HCT116 (cell line): ENCODE results near the gene KLHL17. TPM values are rescaled to one million over a fixed set of nuclear protein-coding genes. Genes with fewer than 3 reads are reported as not detected.

Source experiments
- ATAC-seq: fragments of 200-7000 bp; cut with Tn5 transposase; 2 replicates; pipeline ENCODE4 v1.9.1; 2020; ENCODE audit warnings: mild to moderate bottlenecking, moderate library complexity
- BruUV-seq: library from RNA; stranded (reverse); fragments of 400-500 nt; replicated peaks from 2 replicates; lab custom pipeline; 2021; lab: Mats Ljungman, UMichigan
- CTCF ChIA-PET: fragments of 300-600 bp; sonication (Branson Sonifier 250); formaldehyde crosslinking; loops from one replicate; lab custom pipeline; 2021; ENCODE audit warnings: antibody characterized with exemption; lab: Charles Lee
- POLR2A ChIA-PET: fragments of 300-600, 350-600 bp; sonication (Branson Sonifier 250); formaldehyde crosslinking; loops from one replicate; lab custom pipeline; 2021; ENCODE audit warnings: antibody characterized with exemption; lab: Charles Lee
- RAD21 ChIA-PET, 2 experiments: fragments of 300-600 bp; sonication (Branson Sonifier 250); formaldehyde crosslinking; loops; one replicate each; lab custom pipeline; 2023; ENCODE audit warnings: low total read pairs in 2 of 2; ENCODE audit not compliant: uncharacterized antibody in 2 of 2, unreplicated experiment in 2 of 2, low non-redundant PET in 1 of 2; lab: Charles Lee
- DNase-seq: peaks from one replicate; pipeline ENCODE4 v3.0.0-alpha.2; 2010; ENCODE audit warnings: low read depth, low spot score
- H2AFZ ChIP-seq: fragments of 200-600 bp; shearing (Covaris generic), sonication (generic); 2 replicates; pipeline ENCODE4 v1.6.1; 2017; ENCODE audit warnings: low read depth, mixed run types, mixed read lengths, antibody characterized with exemption, low read length; ENCODE audit not compliant: poor library complexity, severe bottlenecking
- H3K27ac ChIP-seq: 2 replicates; pipeline ENCODE4 v1.5.1; 2012; ENCODE audit warnings: low read depth, low read length
- H3K27me3 ChIP-seq: fragments of 200-600 bp; sonication (generic); 2 replicates; pipeline ENCODE4 v1.6.1; 2016; ENCODE audit warnings: mixed run types, low read length, mixed read lengths; ENCODE audit not compliant: insufficient read depth
- H3K36me3 ChIP-seq, 2 experiments: fragments of 200-500 bp in 1 of 2; fragments of 200-600 bp in 1 of 2; sonication (Bioruptor generic) in 1 of 2; sonication (generic) in 1 of 2; 2 replicates each; pipeline versions ENCODE4 v1.5.1 to v1.6.1; 2014 to 2016; ENCODE audit warnings: low read length in 2 of 2, inconsistent platforms in 1 of 2, mixed read lengths in 1 of 2, mixed run types in 1 of 2; ENCODE audit not compliant: insufficient read depth in 2 of 2, control insufficient read depth in 1 of 2
- H3K4me1 ChIP-seq, 2 experiments: fragments of 200-600 bp in 1 of 2; sonication (generic) in 1 of 2; 2 replicates each; pipeline versions ENCODE4 v1.5.1 to v1.6.1; 2012 to 2017; ENCODE audit warnings: low read length in 2 of 2, inconsistent platforms in 1 of 2, mild to moderate bottlenecking in 1 of 2, mixed read lengths in 1 of 2, mixed run types in 1 of 2, moderate library complexity in 1 of 2; ENCODE audit not compliant: insufficient read depth in 2 of 2, control insufficient read depth in 1 of 2
- H3K4me2 ChIP-seq: fragments of 200-600 bp; sonication (generic); 2 replicates; pipeline ENCODE4 v1.6.1; 2017; ENCODE audit warnings: mixed run types, low read length, mixed read lengths
- H3K4me3 ChIP-seq, 2 experiments: fragments of 200-600 bp in 1 of 2; sonication (generic) in 1 of 2; replicated peaks in 1 of 2; 2 replicates each; pipeline ENCODE4 v1.5.1; 2011 to 2016; ENCODE audit warnings: low read length in 2 of 2, control low read depth in 1 of 2, low read depth in 1 of 2, mild to moderate bottlenecking in 1 of 2, mixed read lengths in 1 of 2, mixed run types in 1 of 2
- H3K79me2 ChIP-seq: fragments of 200-600 bp; sonication (generic); 2 replicates; pipeline ENCODE4 v1.6.1; 2017; ENCODE audit warnings: mild to moderate bottlenecking, mixed run types, low read length, moderate library complexity, mixed read lengths; ENCODE audit not compliant: insufficient read depth
- H3K9ac ChIP-seq: fragments of 200-600 bp; sonication (generic); 2 replicates; pipeline ENCODE4 v1.6.1; 2016; ENCODE audit warnings: low read length, mixed read lengths
- H3K9me2 ChIP-seq: fragments of 200-600 bp; sonication (generic), shearing (Covaris generic); 2 replicates; pipeline ENCODE4 v1.6.1; 2017; ENCODE audit warnings: mixed run types, mild to moderate bottlenecking, moderate library complexity; ENCODE audit not compliant: insufficient read depth
- H3K9me3 ChIP-seq, 2 experiments: fragments of 200-500 bp in 1 of 2; fragments of 200-600 bp in 1 of 2; sonication (Bioruptor generic) in 1 of 2; sonication (generic) in 1 of 2; 2 replicates each; pipeline ENCODE4 v1.6.1; 2014 to 2017; ENCODE audit warnings: low read length in 2 of 2, mixed read lengths in 2 of 2, inconsistent platforms in 1 of 2, low read depth in 1 of 2, mild to moderate bottlenecking in 1 of 2, mixed run types in 1 of 2, moderate library complexity in 1 of 2; ENCODE audit not compliant: control insufficient read depth in 1 of 2, insufficient read depth in 1 of 2
- H4K20me1 ChIP-seq: fragments of 200-600 bp; sonication (generic), shearing (Covaris generic); 2 replicates; pipeline ENCODE4 v1.6.1; 2017; ENCODE audit warnings: mixed run types, mild to moderate bottlenecking, moderate library complexity; ENCODE audit not compliant: insufficient read depth
- CBX3 ChIP-seq: IDR thresholded peaks from 2 replicates; pipeline ENCODE4 v1.6.1; 2012; ENCODE audit warnings: low read depth
- ELF1 ChIP-seq: IDR thresholded peaks from 2 replicates; pipeline ENCODE4 v1.6.1; 2012; ENCODE audit warnings: low read depth, borderline replicate concordance
- FOSL1 ChIP-seq: IDR thresholded peaks from 2 replicates; pipeline ENCODE4 v1.6.1; 2012; ENCODE audit warnings: low read depth
- JUND ChIP-seq: IDR thresholded peaks from 2 replicates; pipeline ENCODE4 v1.6.1; 2012
- MAX ChIP-seq: IDR thresholded peaks from 2 replicates; pipeline ENCODE4 v1.6.1; 2012
- POLR2A ChIP-seq: IDR thresholded peaks from 2 replicates; pipeline ENCODE4 v1.7.0; 2011; ENCODE audit warnings: borderline replicate concordance; ENCODE audit not compliant: insufficient read depth, insufficient read length; ENCODE audit errors: extremely low read depth
- SIN3A ChIP-seq: IDR thresholded peaks from 2 replicates; pipeline ENCODE4 v1.6.1; 2012; ENCODE audit warnings: low read depth
- SP1 ChIP-seq: IDR thresholded peaks from 2 replicates; pipeline ENCODE4 v1.6.1; 2012; ENCODE audit warnings: low read depth
- YY1 ChIP-seq: IDR thresholded peaks from 2 replicates; pipeline ENCODE4 v1.6.1; 2011; ENCODE audit warnings: low read length, low read depth, moderate library complexity, mild to moderate bottlenecking; ENCODE audit not compliant: insufficient replicate concordance; ENCODE audit errors: extremely low read depth
- ZBTB33 ChIP-seq: IDR thresholded peaks from 2 replicates; pipeline ENCODE4 v1.6.1; 2011; ENCODE audit warnings: mild to moderate bottlenecking, low read length, moderate library complexity; ENCODE audit not compliant: insufficient replicate concordance; ENCODE audit errors: extremely low read depth
- intact Hi-C: fragments of 100-400 bp; cut with micrococcal nuclease; formaldehyde crosslinking; loops from 2 replicates; pipeline ENCODE4 v1.10.0; 2022
- total RNA-seq: library from RNA; stranded (reverse); gene quantifications from one replicate; pipeline ENCODE4 v1.2.1, GENCODE V29; 2021; ENCODE audit not compliant: unreplicated experiment
- TF ChIP-seq, protein P1 (sequence below): IDR thresholded peaks from 2 replicates; pipeline ENCODE4 v1.6.1; 2012
- TF ChIP-seq, protein P2 (sequence below), 3 experiments: fragments of 200-600 bp in 1 of 3; sonication (generic) in 1 of 3; IDR thresholded peaks in 2 of 3; conservative IDR thresholded peaks in 1 of 3; 2 replicates each; pipeline ENCODE4 v1.5.1; 2012 to 2017; ENCODE audit warnings: low read depth in 2 of 3, low read length in 2 of 3, antibody characterized with exemption in 1 of 3, borderline replicate concordance in 1 of 3, control low read depth in 1 of 3, mild to moderate bottlenecking in 1 of 3, mixed read lengths in 1 of 3, mixed run types in 1 of 3, moderate library complexity in 1 of 3; ENCODE audit not compliant: insufficient read depth in 1 of 3
- TF ChIP-seq, protein P3 (sequence below): IDR thresholded peaks from 2 replicates; pipeline ENCODE4 v1.6.1; 2012; ENCODE audit warnings: low read depth

Gene KLHL17
- total RNA-seq, 1 experiment from 2014 or later, result 100.0 TPM

DNA sequence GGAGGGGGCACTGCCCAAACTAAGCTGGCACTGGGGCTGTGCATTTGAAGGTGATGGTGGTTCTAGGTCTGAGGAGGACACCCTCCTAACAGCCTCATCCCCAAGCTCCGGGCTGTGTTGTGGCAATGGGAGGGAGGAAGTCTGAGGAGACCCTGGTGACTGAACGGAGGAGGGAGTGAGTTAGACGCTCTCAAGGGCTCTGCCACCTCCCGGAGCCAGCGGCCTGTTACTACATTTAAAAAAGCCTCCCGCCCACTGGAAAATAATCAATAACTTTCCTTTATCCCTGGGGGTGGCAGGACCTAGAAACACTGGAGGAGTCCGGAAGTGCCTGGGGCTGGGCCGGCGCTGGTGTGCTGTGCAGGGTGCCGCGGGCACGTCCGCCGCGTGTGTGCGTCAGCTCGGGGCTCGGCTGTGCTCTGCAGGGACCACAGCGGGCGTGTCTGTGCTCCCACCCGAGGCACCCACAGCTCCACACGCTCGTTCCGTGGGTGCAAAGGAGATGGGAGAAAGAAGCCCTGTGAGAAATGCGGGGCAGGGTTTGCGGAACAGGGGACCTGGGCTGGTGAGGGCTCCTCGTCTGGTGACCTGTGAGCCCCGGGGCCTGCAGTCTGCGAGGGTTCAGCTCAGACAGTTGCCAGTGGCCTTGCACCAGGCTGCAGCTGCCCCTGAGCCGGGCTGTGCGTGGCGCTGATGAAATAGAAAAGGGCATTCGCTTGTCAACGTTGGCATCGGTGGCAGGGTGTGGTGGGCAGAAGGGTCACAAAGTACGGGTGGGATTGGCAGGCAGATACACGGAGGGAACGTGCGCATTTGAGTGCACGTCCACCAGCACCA, 31.3 kb upstream of the KLHL17 start:
- no peak for ATAC-seq
- no peaks in the 10 kb centered on the region for H3K36me3 ChIP-seq
- H2AFZ ChIP-seq, result no peak overlapping the region
- peaks cover 12 to 18% of the 10 kb centered on the region in 2 experiments for H3K4me1 ChIP-seq
- BruUV-seq, result no TSS peak
- H3K79me2 ChIP-seq, result no peaks in the 10 kb centered on the region
- H3K27ac ChIP-seq, result no peak overlapping the region
- no peak overlapping the region for H3K4me3 ChIP-seq
- RAD21 ChIA-PET, result interaction anchor here in 1 of 2 experiments (1.3 kb wide), 1 partner anchor 9 kb away, joined by 3 read pairs; no protein-coding TSS in a partner anchor
- no peak overlapping the region for H3K9ac ChIP-seq
- no peak for TF ChIP-seq FOSL1
- TF ChIP-seq ELF1, result no peak
- TF ChIP-seq MAX, result no peak
- TF ChIP-seq, protein P1, sequence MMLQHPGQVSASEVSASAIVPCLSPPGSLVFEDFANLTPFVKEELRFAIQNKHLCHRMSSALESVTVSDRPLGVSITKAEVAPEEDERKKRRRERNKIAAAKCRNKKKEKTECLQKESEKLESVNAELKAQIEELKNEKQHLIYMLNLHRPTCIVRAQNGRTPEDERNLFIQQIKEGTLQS, result no peak
- TF ChIP-seq POLR2A, result no peak
- no peak for TF ChIP-seq YY1
- no peak for TF ChIP-seq ZBTB33
- TF ChIP-seq SIN3A, result no peak
- TF ChIP-seq CBX3, result no peak
- TF ChIP-seq, protein P2, sequence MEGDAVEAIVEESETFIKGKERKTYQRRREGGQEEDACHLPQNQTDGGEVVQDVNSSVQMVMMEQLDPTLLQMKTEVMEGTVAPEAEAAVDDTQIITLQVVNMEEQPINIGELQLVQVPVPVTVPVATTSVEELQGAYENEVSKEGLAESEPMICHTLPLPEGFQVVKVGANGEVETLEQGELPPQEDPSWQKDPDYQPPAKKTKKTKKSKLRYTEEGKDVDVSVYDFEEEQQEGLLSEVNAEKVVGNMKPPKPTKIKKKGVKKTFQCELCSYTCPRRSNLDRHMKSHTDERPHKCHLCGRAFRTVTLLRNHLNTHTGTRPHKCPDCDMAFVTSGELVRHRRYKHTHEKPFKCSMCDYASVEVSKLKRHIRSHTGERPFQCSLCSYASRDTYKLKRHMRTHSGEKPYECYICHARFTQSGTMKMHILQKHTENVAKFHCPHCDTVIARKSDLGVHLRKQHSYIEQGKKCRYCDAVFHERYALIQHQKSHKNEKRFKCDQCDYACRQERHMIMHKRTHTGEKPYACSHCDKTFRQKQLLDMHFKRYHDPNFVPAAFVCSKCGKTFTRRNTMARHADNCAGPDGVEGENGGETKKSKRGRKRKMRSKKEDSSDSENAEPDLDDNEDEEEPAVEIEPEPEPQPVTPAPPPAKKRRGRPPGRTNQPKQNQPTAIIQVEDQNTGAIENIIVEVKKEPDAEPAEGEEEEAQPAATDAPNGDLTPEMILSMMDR (IDR thresholded peaks at IDR 0.05 in 2 of 3, conservative IDR thresholded peaks at IDR 0.05 in 1 of 3; ENCODE audit: borderline replicate concordance in 1 of 3, insufficient read depth in 1 of 3, low read depth in 2 of 3, low read length in 2 of 3), result no peak
- TF ChIP-seq, protein P3, sequence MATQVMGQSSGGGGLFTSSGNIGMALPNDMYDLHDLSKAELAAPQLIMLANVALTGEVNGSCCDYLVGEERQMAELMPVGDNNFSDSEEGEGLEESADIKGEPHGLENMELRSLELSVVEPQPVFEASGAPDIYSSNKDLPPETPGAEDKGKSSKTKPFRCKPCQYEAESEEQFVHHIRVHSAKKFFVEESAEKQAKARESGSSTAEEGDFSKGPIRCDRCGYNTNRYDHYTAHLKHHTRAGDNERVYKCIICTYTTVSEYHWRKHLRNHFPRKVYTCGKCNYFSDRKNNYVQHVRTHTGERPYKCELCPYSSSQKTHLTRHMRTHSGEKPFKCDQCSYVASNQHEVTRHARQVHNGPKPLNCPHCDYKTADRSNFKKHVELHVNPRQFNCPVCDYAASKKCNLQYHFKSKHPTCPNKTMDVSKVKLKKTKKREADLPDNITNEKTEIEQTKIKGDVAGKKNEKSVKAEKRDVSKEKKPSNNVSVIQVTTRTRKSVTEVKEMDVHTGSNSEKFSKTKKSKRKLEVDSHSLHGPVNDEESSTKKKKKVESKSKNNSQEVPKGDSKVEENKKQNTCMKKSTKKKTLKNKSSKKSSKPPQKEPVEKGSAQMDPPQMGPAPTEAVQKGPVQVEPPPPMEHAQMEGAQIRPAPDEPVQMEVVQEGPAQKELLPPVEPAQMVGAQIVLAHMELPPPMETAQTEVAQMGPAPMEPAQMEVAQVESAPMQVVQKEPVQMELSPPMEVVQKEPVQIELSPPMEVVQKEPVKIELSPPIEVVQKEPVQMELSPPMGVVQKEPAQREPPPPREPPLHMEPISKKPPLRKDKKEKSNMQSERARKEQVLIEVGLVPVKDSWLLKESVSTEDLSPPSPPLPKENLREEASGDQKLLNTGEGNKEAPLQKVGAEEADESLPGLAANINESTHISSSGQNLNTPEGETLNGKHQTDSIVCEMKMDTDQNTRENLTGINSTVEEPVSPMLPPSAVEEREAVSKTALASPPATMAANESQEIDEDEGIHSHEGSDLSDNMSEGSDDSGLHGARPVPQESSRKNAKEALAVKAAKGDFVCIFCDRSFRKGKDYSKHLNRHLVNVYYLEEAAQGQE, result no peak
- no peak for TF ChIP-seq SP1
- TF ChIP-seq JUND, result no peak
- TF ChIP-seq, all 23 proteins: peak for 0
- H3K9me2 ChIP-seq, result no peaks in the 10 kb centered on the region
- no peaks in the 10 kb centered on the region for H3K9me3 ChIP-seq
- ChIA-PET POLR2A (no interaction called here), CTCF (interaction anchor here (0.9 kb wide), 1 partner anchor 9 kb away, joined by 3 read pairs; no protein-coding TSS in a partner anchor)
- DNase-seq, result no peak
- intact Hi-C loops, result no loop called here
- H4K20me1 ChIP-seq, result no peaks in the 10 kb centered on the region
- peaks cover 13% of the 10 kb centered on the region; the same call in 1 of the 2 replicates for H3K27me3 ChIP-seq
- H3K4me2 ChIP-seq, result no peak overlapping the region
